Measurements from ENCODE around the gene NUP54. TPM values are rescaled to one million over a fixed set of nuclear protein-coding genes. Genes with fewer than 3 reads are reported as not detected.

Gene NUP54
- total and polyA plus RNA-seq, 9 of the 15 experiments (the other 6 are each of a cell fraction or from before 2014, with no cell fraction given) = 29.6 to 115 (median 67.7) TPM

DNA sequence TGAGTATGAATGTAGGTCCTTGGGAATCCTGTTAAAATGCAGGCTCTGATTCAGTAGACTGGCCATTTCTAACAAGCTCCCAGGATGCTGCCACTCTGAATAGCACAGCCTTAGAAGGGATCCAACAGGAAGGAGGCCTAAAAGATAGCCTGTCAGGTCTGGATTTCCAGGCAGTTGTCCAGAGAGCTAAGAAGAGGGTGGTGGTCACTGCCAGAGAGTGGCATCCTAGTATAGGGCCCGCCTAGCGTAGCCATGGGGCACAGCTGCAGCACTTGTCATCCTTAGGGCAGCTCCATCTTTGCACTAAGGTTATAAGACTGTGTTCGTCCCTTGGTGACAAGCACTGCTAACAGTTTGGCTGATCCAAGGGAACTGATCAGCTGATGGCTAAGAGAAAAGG is 20.5 kb upstream of the NUP54 start:
- Histone ChIP-seq H3K4me1 (replicated peaks in 1 of 2; ENCODE audit: control insufficient read depth in 2 of 2, insufficient read depth in 2 of 2, low read length in 2 of 2) (no peaks in the 10 kb centered on the region), H3K9me3 (replicated peaks; ENCODE audit: control insufficient read depth, insufficient read depth, low read depth, low read length) (no peaks in the 10 kb centered on the region), H3K36me3 (ENCODE audit: control insufficient read depth, insufficient read depth, low read length) (peaks cover 33% of the 10 kb centered on the region; the same call in 1 of the 3 replicates), H4K20me1 (replicated peaks; ENCODE audit: control insufficient read depth, insufficient read depth, low read length) (no peaks in the 10 kb centered on the region), H3K79me2 (ENCODE audit: control insufficient read depth, insufficient read depth, low read length) (no peaks in the 10 kb centered on the region), H3K9me1 (ENCODE audit: control insufficient read depth, insufficient read depth, low read length) (no peaks in the 10 kb centered on the region), H3K27ac (ENCODE audit: extremely low read depth, low read depth, low read length) (no peak overlapping the region), H3K9ac (ENCODE audit: insufficient read depth in 1 of 2, low read depth in 2 of 2, low read length in 2 of 2) (no peak overlapping the region), H2AFZ (ENCODE audit: low read depth, low read length) (no peak overlapping the region), H3K4me3 (no peak overlapping the region), H3K4me2 (ENCODE audit: insufficient read depth, low read length) (no peak overlapping the region), H3K27me3 (ENCODE audit: control insufficient read depth in 2 of 2, insufficient read depth in 2 of 2, low read length in 2 of 2) (no peaks in the 10 kb centered on the region)
- intact Hi-C loops (cut with micrococcal nuclease) (no loop called here), in situ Hi-C loops (cut with MboI) (no loop called here)
- ChIA-PET POLR2A (interaction anchor here (0.6 kb wide), 1 partner anchor 98 kb away, joined by 3 read pairs; no protein-coding TSS in a partner anchor), CTCF (ENCODE audit: low intra/inter-chr PET ratio) (no interaction called here)
- no TSS peak for BruUV-seq (replicated peaks)
- no peak for DNase-seq (ENCODE audit: extremely low read depth in 1 of 4, low spot score in 3 of 4)
- TF ChIP-seq MIER1 (IDR thresholded peaks at IDR 0.05; ENCODE audit: low read depth) (no peak), RBM39 (optimal IDR thresholded peaks at IDR 0.05; ENCODE audit: low read depth, low read length) (no peak), POLR2G (IDR thresholded peaks at IDR 0.05; ENCODE audit: low read depth, low read length) (no peak), SMARCB1 (IDR thresholded peaks at IDR 0.05; ENCODE audit: insufficient read length, low read depth) (no peak), FOXJ2 (tag; IDR thresholded peaks at IDR 0.05) (no peak)
- WGBS (ENCODE audit: insufficient coverage, low coverage, missing lambda C conversion rate) = 83% methylated on average over 3 of the region's 3 CpGs
- no peak for ATAC-seq
- no peak for FAIRE-seq

- Histone ChIP-seq H4K20me1 (replicated peaks; ENCODE audit: control insufficient read depth, insufficient read depth, low read length) (no peaks in the 10 kb centered on the region), H3K9me1 (ENCODE audit: control insufficient read depth, insufficient read depth, low read length) (no peaks in the 10 kb centered on the region), H3K9ac (ENCODE audit: insufficient read depth in 1 of 2, low read depth in 2 of 2, low read length in 2 of 2) (no peak overlapping the region), H3K4me1 (replicated peaks in 1 of 2; ENCODE audit: control insufficient read depth in 2 of 2, insufficient read depth in 2 of 2, low read length in 2 of 2) (no peaks in the 10 kb centered on the region), H3K9me3 (replicated peaks; ENCODE audit: control insufficient read depth, insufficient read depth, low read depth, low read length) (no peaks in the 10 kb centered on the region), H3K27ac (ENCODE audit: extremely low read depth, low read depth, low read length) (no peak overlapping the region), H2AFZ (ENCODE audit: low read depth, low read length) (no peak overlapping the region), H3K27me3 (ENCODE audit: control insufficient read depth in 2 of 2, insufficient read depth in 2 of 2, low read length in 2 of 2) (no peaks in the 10 kb centered on the region), H3K79me2 (ENCODE audit: control insufficient read depth, insufficient read depth, low read length) (no peaks in the 10 kb centered on the region), H3K4me3 (no peak overlapping the region), H3K36me3 (ENCODE audit: control insufficient read depth, insufficient read depth, low read length) (peaks cover 36% of the 10 kb centered on the region; the same call in 2 of the 3 replicates), H3K4me2 (ENCODE audit: insufficient read depth, low read length) (no peak overlapping the region)
- ATAC-seq (no peak), FAIRE-seq (no peak), DNase-seq (ENCODE audit: extremely low read depth in 1 of 4, low spot score in 3 of 4) (no peak)
- no TSS peak for BruUV-seq (replicated peaks)
- 49% methylated on average over 3 of the region's 3 CpGs for WGBS (ENCODE audit: insufficient coverage, low coverage, missing lambda C conversion rate)
- CTCF ChIA-PET (ENCODE audit: low intra/inter-chr PET ratio) = no interaction called here
- POLR2A ChIA-PET = no interaction called here
- intact Hi-C loops (cut with micrococcal nuclease) (no loop called here), in situ Hi-C loops (cut with MboI) (no loop called here)
- TF ChIP-seq, protein P1, sequence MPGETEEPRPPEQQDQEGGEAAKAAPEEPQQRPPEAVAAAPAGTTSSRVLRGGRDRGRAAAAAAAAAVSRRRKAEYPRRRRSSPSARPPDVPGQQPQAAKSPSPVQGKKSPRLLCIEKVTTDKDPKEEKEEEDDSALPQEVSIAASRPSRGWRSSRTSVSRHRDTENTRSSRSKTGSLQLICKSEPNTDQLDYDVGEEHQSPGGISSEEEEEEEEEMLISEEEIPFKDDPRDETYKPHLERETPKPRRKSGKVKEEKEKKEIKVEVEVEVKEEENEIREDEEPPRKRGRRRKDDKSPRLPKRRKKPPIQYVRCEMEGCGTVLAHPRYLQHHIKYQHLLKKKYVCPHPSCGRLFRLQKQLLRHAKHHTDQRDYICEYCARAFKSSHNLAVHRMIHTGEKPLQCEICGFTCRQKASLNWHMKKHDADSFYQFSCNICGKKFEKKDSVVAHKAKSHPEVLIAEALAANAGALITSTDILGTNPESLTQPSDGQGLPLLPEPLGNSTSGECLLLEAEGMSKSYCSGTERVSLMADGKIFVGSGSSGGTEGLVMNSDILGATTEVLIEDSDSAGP (CRISPR knock-in tag; IDR thresholded peaks at IDR 0.05) = no peak
- TF ChIP-seq POLR2G (IDR thresholded peaks at IDR 0.05; ENCODE audit: low read depth, low read length) (no peak), RHOXF2B (CRISPR knock-in tag; conservative IDR thresholded peaks at IDR 0.05) (no peak), EWSR1 (IDR thresholded peaks at IDR 0.05; ENCODE audit: borderline replicate concordance, low read depth, partially characterized antibody) (no peak)
- TF ChIP-seq, protein P2, sequence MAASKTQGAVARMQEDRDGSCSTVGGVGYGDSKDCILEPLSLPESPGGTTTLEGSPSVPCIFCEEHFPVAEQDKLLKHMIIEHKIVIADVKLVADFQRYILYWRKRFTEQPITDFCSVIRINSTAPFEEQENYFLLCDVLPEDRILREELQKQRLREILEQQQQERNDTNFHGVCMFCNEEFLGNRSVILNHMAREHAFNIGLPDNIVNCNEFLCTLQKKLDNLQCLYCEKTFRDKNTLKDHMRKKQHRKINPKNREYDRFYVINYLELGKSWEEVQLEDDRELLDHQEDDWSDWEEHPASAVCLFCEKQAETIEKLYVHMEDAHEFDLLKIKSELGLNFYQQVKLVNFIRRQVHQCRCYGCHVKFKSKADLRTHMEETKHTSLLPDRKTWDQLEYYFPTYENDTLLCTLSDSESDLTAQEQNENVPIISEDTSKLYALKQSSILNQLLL (CRISPR knock-in tag; IDR thresholded peaks at IDR 0.05; ENCODE audit: borderline replicate concordance) = no peak
These were observed 18.3 kb upstream of the NUP54 start for GRCh38 chr4:76166480-76166879.

Measured in K562 (cell line).